Endothelial cell (in vitro differentiated cells): ENCODE measurements around the gene ADAMTS4. TPM values are rescaled to one million over a fixed set of nuclear protein-coding genes. Genes with fewer than 3 reads are reported as not detected.

Source experiments
- DNase-seq: peaks from one replicate; pipeline ENCODE4 v3.0.0; 2021; ENCODE audit warnings: low spot score
- H3K27ac Mint-ChIP-seq: one replicate; pipeline ENCODE4 v1.8.0; 2021; ENCODE audit warnings: mixed read lengths, inconsistent platforms; ENCODE audit not compliant: unreplicated experiment
- H3K27me3 Mint-ChIP-seq: one replicate; pipeline ENCODE4 v1.8.0; 2021; ENCODE audit warnings: mild to moderate bottlenecking, moderate library complexity, mixed read lengths, inconsistent platforms; ENCODE audit not compliant: unreplicated experiment
- H3K36me3 Mint-ChIP-seq: one replicate; pipeline ENCODE4 v1.8.0; 2021; ENCODE audit warnings: mild to moderate bottlenecking, low read depth, mixed read lengths, inconsistent platforms; ENCODE audit not compliant: unreplicated experiment
- H3K4me1 Mint-ChIP-seq: one replicate; pipeline ENCODE4 v1.8.0; 2021; ENCODE audit warnings: mild to moderate bottlenecking, mixed read lengths, inconsistent platforms; ENCODE audit not compliant: unreplicated experiment
- H3K4me3 Mint-ChIP-seq: one replicate; pipeline ENCODE4 v1.8.0; 2021; ENCODE audit warnings: mild to moderate bottlenecking, mixed read lengths, inconsistent platforms; ENCODE audit not compliant: unreplicated experiment
- H3K9me3 Mint-ChIP-seq: one replicate; pipeline ENCODE4 v1.8.0; 2021; ENCODE audit warnings: mixed read lengths, inconsistent platforms; ENCODE audit not compliant: unreplicated experiment
- total RNA-seq: library from RNA; stranded (reverse); fragmentation: NEBNext Ultra II Directional; extraction: Animal tissue kit (Norgen Biotek cat#: 25700); gene quantifications from one replicate; pipeline ENCODE4 v1.2.1, GENCODE V29; 2021; ENCODE audit not compliant: unreplicated experiment
- TF ChIP-seq, protein P1 (sequence below): fragments of 200-600 bp; sonication (generic); IDR thresholded peaks from one replicate; pipeline ENCODE4 v1.5.0; 2021; ENCODE audit warnings: antibody characterized with exemption; ENCODE audit not compliant: unreplicated experiment

ADAMTS4 gene
- total RNA-seq, 1 donor from 2014 or later = 56.8 TPM

DNA sequence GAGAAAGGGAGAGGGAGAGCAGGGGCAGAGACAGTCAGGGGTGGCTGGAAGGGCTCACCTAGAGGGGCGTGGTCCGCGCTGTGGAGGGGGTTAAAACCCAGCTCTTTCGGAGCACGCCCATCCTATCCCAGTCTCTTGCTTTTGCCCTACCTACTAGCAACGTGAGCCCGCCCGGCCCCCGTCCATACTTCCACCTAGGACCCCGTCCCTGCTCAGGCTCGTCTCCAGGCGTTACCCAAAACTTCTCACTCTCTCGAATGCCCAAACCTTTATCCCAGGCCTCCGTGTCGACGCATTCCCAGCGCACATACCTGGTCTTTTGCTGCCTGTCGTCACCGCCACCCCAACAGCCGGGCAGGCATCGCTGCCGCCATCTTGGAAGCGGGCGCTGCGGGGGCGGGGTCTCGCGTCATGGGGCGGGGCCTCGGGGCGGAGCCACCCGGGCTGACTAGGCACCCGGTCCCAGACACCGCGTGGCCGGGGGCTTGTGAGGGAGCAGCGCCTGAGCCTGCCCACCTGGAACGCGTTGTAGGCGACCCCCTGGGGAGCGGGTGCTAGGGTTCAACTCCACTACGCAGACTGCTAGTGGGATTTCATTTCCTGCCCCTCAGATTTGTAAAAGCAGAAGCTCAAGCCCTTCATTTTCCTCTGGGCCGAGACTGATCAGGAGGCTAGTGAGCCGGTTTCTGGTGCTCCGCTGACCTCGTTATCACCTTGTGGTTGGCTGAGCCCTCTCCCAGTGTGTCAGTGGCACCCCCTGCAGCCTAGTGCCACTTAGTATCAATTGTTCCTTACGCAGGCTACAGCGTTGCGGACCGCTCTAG is 21.5 kb downstream of the ADAMTS4 start, which contains the start of gene B4GALT3:
Gene B4GALT3, minus strand, starts transcription at position 396 of the 824 bp plus-strand sequence. CDS start 1,447 bp downstream, outside the sequence.
- TF ChIP-seq, protein P1, sequence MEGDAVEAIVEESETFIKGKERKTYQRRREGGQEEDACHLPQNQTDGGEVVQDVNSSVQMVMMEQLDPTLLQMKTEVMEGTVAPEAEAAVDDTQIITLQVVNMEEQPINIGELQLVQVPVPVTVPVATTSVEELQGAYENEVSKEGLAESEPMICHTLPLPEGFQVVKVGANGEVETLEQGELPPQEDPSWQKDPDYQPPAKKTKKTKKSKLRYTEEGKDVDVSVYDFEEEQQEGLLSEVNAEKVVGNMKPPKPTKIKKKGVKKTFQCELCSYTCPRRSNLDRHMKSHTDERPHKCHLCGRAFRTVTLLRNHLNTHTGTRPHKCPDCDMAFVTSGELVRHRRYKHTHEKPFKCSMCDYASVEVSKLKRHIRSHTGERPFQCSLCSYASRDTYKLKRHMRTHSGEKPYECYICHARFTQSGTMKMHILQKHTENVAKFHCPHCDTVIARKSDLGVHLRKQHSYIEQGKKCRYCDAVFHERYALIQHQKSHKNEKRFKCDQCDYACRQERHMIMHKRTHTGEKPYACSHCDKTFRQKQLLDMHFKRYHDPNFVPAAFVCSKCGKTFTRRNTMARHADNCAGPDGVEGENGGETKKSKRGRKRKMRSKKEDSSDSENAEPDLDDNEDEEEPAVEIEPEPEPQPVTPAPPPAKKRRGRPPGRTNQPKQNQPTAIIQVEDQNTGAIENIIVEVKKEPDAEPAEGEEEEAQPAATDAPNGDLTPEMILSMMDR = no peak
- H3K4me1 Mint-ChIP-seq = peaks cover 25% of the 10 kb centered on the region
- peak within 1 kb of the TSS; percentile 96 for H3K27ac Mint-ChIP-seq
- H3K36me3 Mint-ChIP-seq = peaks cover 35% of the 10 kb centered on the region
- H3K27me3 Mint-ChIP-seq = peaks cover 14% of the 10 kb centered on the region
- peak within 1 kb of the TSS; percentile 99 for H3K4me3 Mint-ChIP-seq
- peak; percentile 96 for DNase-seq
- H3K9me3 Mint-ChIP-seq = no peaks in the 10 kb centered on the region

DNA sequence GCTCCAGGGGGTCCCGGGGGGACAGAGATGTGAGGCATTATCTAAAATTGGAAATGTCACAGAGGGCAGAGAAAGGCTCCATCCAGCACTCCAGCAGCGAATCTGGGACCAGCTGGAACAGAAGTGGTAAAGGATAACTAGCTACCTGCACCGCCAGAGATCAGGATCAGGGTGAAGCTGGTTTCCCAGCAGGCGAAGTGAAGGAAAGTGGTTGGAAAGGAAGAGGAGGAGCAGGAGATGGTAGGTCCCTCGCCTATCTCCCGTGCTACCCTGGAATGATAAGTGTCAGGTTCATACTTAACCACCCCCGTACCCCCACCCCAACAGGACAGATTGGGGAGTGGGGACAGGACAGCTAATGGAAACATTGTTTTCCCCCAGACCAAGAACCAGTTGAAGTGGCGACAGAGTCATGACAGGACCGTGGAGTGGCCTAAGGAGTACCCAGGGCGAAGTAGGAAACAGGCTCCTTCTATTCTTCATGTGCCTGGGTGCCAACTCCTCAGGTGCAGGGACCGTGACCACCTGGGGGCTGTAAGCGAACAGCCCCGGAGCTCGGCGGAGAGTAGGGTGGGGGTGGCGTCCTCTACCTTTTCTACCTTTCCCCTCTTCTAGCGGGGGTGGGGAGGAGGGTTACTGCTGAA is 22.3 kb downstream of the ADAMTS4 start:
- Mint-ChIP-seq H3K4me1 (peaks cover 25% of the 10 kb centered on the region), H3K27ac (peak overlapping the region; percentile 96), H3K27me3 (peaks cover 14% of the 10 kb centered on the region), H3K36me3 (peaks cover 37% of the 10 kb centered on the region), H3K4me3 (peak overlapping the region; percentile 99), H3K9me3 (no peaks in the 10 kb centered on the region)
- DNase-seq = no peak
- TF ChIP-seq, protein P1 = no peak

- peak overlapping the region; percentile 99 for H3K4me3 Mint-ChIP-seq
- H3K36me3 Mint-ChIP-seq = peaks cover 41% of the 10 kb centered on the region
Observed at GRCh38 chr1:161175771-161176453, 22.9 kb downstream of the ADAMTS4 start.

DNA sequence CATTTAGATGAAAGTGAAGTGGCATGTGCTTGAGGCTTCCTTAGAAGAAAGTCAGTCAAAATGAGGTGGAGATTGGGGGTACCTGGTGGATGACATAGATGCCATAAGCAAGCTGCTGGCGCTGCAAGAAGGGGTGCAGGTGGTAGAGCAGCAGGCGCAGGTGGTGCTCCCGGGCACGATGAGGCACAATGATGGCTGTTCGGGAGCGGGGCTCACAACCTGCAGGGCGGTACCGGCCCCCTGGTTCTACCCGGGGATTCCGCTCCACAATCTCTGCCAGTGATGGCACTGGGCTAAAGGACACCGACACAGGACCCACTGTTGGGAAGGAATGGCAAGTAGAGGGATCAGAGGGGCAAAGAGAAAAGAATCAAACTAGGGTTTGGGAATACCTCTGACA is 23.9 kb downstream of the ADAMTS4 start:
- Mint-ChIP-seq H3K27me3 (peaks cover 14% of the 10 kb centered on the region), H3K4me1 (peaks cover 25% of the 10 kb centered on the region), H3K27ac (no peak overlapping the region), H3K4me3 (no peak overlapping the region), H3K9me3 (no peaks in the 10 kb centered on the region), H3K36me3 (peaks cover 43% of the 10 kb centered on the region)
- TF ChIP-seq, protein P1 = no peak
- no peak for DNase-seq

More at GRCh38 chr1:161175771-161176453, 22.9 kb downstream of the ADAMTS4 start:
- Mint-ChIP-seq H3K27me3 (peaks cover 14% of the 10 kb centered on the region), H3K4me1 (peaks cover 25% of the 10 kb centered on the region), H3K27ac (peak overlapping the region; percentile 8), H3K9me3 (no peaks in the 10 kb centered on the region)
- TF ChIP-seq, protein P1 = no peak
- no peak for DNase-seq
